GM23248 (cell line): ENCODE results near the gene CABCOCO1. TPM values are rescaled to one million over a fixed set of nuclear protein-coding genes. Genes with fewer than 3 reads are reported as not detected.

Source experiments
- DNase-seq: peaks from one replicate; pipeline ENCODE4 v3.0.0-alpha.2; 2015
- H2AFZ ChIP-seq: fragments of 200-600 bp; sonication (generic); 2 replicates; pipeline ENCODE4 v1.6.1; 2016; ENCODE audit warnings: antibody characterized with exemption
- H3F3A ChIP-seq: fragments of 200-600 bp; sonication (generic); 2 replicates; pipeline ENCODE4 v1.6.1; 2016; ENCODE audit warnings: mild to moderate bottlenecking, antibody characterized with exemption, mixed run types; ENCODE audit not compliant: insufficient read depth
- H3K27ac ChIP-seq: fragments of 200-600 bp; sonication (generic); 2 replicates; pipeline ENCODE4 v1.5.1; 2016; ENCODE audit warnings: mild to moderate bottlenecking
- H3K27me3 ChIP-seq: fragments of 200-600 bp; sonication (generic); replicated peaks from 2 replicates; pipeline ENCODE4 v1.6.1; 2016; ENCODE audit warnings: mild to moderate bottlenecking; ENCODE audit not compliant: insufficient read depth
- H3K36me3 ChIP-seq: fragments of 200-600 bp; sonication (generic); 2 replicates; pipeline ENCODE4 v1.6.1; 2016; ENCODE audit warnings: low read depth, mild to moderate bottlenecking
- H3K4me1 ChIP-seq: fragments of 200-600 bp; sonication (generic); 2 replicates; pipeline ENCODE4 v1.6.1; 2016; ENCODE audit warnings: mild to moderate bottlenecking; ENCODE audit not compliant: insufficient read depth
- H3K4me2 ChIP-seq: fragments of 200-600 bp; sonication (generic); one replicate; pipeline ENCODE4 v1.6.1; 2016; ENCODE audit warnings: mild to moderate bottlenecking; ENCODE audit not compliant: unreplicated experiment
- H3K4me3 ChIP-seq: fragments of 200-600 bp; sonication (generic); 2 replicates; pipeline ENCODE4 v1.5.1; 2016; ENCODE audit warnings: mild to moderate bottlenecking
- H3K79me2 ChIP-seq: fragments of 200-600 bp; sonication (generic); 2 replicates; pipeline ENCODE4 v1.6.1; 2016; ENCODE audit warnings: mild to moderate bottlenecking; ENCODE audit not compliant: insufficient read depth
- H3K9ac ChIP-seq: fragments of 200-600 bp; sonication (generic); 2 replicates; pipeline ENCODE4 v1.6.1; 2016; ENCODE audit warnings: mild to moderate bottlenecking
- H3K9me2 ChIP-seq: fragments of 200-600 bp; sonication (generic); 2 replicates; pipeline ENCODE4 v1.6.1; 2016; ENCODE audit warnings: mixed run types, mild to moderate bottlenecking, moderate library complexity; ENCODE audit not compliant: insufficient read depth
- H3K9me3 ChIP-seq: fragments of 200-600 bp; sonication (generic); one replicate; pipeline ENCODE4 v1.6.1; 2017; ENCODE audit warnings: low read depth
- H4K20me1 ChIP-seq: fragments of 200-600 bp; sonication (generic); 2 replicates; pipeline ENCODE4 v1.6.0; 2016; ENCODE audit not compliant: insufficient read depth
- EZH2 ChIP-seq: fragments of 200-600 bp; sonication (generic); IDR thresholded peaks from 2 replicates; pipeline ENCODE4 v1.6.1; 2018; ENCODE audit warnings: antibody characterized with exemption, mild to moderate bottlenecking; ENCODE audit not compliant: insufficient read depth, poor library complexity, severe bottlenecking
- EZH2phosphoT487 ChIP-seq: fragments of 200-600 bp; sonication (generic); IDR thresholded peaks from 2 replicates; pipeline ENCODE4 v1.6.1; 2018; ENCODE audit warnings: antibody characterized with exemption, moderate library complexity, mild to moderate bottlenecking, low read depth; ENCODE audit not compliant: insufficient read depth
- WGBS, 2 experiments: methylation state at CpG; one replicate each; pipeline ENCODE4 v1.1.6; 2015 to 2017; ENCODE audit warnings: low lambda C conversion rate in 2 of 2, low coverage in 1 of 2; ENCODE audit errors: missing lambda C conversion rate in 2 of 2; 5-methylcytosine and 5-hydroxymethylcytosine counted together
- in situ Hi-C: fragments of 300-500 bp; cut with MboI; formaldehyde crosslinking; loops from 2 replicates; pipeline ENCODE4 v1.15.0; 2020
- polyA plus RNA-seq: library from polyadenylated mRNA; unstranded; fragments of >200 nt; fragmentation: Nextera tagmentation; extraction: Ambion mirVana; gene quantifications from 2 replicates; pipeline ENCODE4 v1.2.1, GENCODE V29; 2016
- total RNA-seq: library from RNA; depleted of rRNA; stranded (reverse); fragments of >200 nt; shearing (Covaris generic); gene quantifications from 2 replicates; pipeline ENCODE4 v1.2.3, GENCODE V29; 2014

CABCOCO1 gene
- total and polyA plus RNA-seq, 2 experiments from 2014 or later: 0.22 to 1.1 TPM

- no peak overlapping the region for H2AFZ ChIP-seq
These were observed 122.9 kb downstream of the CABCOCO1 start for GRCh38 chr10:61785473-61786105.

DNA sequence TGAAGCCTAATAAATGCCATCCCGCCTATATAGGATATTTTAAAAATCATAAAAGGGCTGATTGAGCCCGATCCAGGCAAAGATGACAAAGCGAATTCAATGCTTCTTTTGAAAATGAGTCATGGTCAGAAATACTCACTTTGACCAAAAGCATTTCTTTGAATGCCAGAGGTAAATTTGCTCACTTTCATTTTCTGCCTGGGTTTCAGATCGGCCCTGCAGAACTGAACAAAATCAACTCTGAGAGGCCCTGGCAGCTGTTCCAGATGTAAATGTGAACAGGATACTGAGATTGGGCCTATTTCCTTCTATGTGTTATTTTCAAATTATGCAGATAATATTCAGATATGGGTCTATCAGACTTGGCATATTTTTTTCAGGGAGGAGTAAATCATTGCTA is 124.0 kb downstream of the CABCOCO1 start:
- TF ChIP-seq EZH2 (no peak), EZH2phosphoT487 (no peak)
- in situ Hi-C loops: no loop called here
- Histone ChIP-seq H3K4me2 (peak overlapping the region; percentile 71), H4K20me1 (no peaks in the 10 kb centered on the region), H3K9me2 (no peaks in the 10 kb centered on the region), H3K79me2 (no peaks in the 10 kb centered on the region), H3K4me1 (peaks cover 36% of the 10 kb centered on the region), H3K4me3 (peak overlapping the region; percentile 55), H3K9me3 (no peaks in the 10 kb centered on the region), H3F3A (peaks cover 17% of the 10 kb centered on the region; the same call in 1 of the 2 replicates), H3K27ac (peak overlapping the region; percentile 70), H3K27me3 (no peaks in the 10 kb centered on the region), H3K36me3 (no peaks in the 10 kb centered on the region), H3K9ac (peak overlapping the region; percentile 38), H2AFZ (peak overlapping the region; percentile 52)
- peak; percentile 89 for DNase-seq
- 3% methylated on average over 4 of the region's 4 CpGs for WGBS, 2 experiments

More at GRCh38 chr10:61785473-61786105, 122.9 kb downstream of the CABCOCO1 start:
- TF ChIP-seq EZH2phosphoT487 (no peak), EZH2 (no peak)
- Histone ChIP-seq H3K36me3 (no peaks in the 10 kb centered on the region), H3K27me3 (no peaks in the 10 kb centered on the region), H3K27ac (0 out of 2 replicates have a peak overlapping the region, but pooled peaks have one; percentile 70), H3K79me2 (no peaks in the 10 kb centered on the region), H3F3A (peaks cover 23% of the 10 kb centered on the region; the same call in 1 of the 2 replicates), H3K9ac (no peak overlapping the region), H3K4me2 (peak overlapping the region; percentile 71), H3K9me2 (no peaks in the 10 kb centered on the region), H3K4me1 (peaks cover 33% of the 10 kb centered on the region), H3K9me3 (no peaks in the 10 kb centered on the region), H3K4me3 (no peak overlapping the region), H4K20me1 (no peaks in the 10 kb centered on the region)
- 44% methylated on average over 3 of the region's 3 CpGs for WGBS, 2 experiments
- peak; percentile 60 for DNase-seq
- in situ Hi-C loops: no loop called here

GRCh38 chr10:61787170-61787569 is 124.4 kb downstream of the CABCOCO1 start:
- peak overlapping the region; percentile 55 for H3K4me3 ChIP-seq
- 13 to 19% methylated on average over 3 of the region's 3 CpGs for WGBS, 2 experiments

GRCh38 chr10:61789031-61789430 is 126.3 kb downstream of the CABCOCO1 start:
- Histone ChIP-seq H3F3A (peaks cover 22% of the 10 kb centered on the region), H3K9ac (no peak overlapping the region), H2AFZ (no peak overlapping the region), H3K27ac (no peak overlapping the region), H3K4me2 (no peak overlapping the region), H3K4me1 (peaks cover 37% of the 10 kb centered on the region), H3K36me3 (no peaks in the 10 kb centered on the region), H3K9me2 (no peaks in the 10 kb centered on the region), H4K20me1 (no peaks in the 10 kb centered on the region), H3K79me2 (no peaks in the 10 kb centered on the region), H3K9me3 (no peaks in the 10 kb centered on the region), H3K27me3 (no peaks in the 10 kb centered on the region), H3K4me3 (no peak overlapping the region)
- DNase-seq: no peak
- TF ChIP-seq EZH2: no peak
- TF ChIP-seq EZH2phosphoT487: no peak
- in situ Hi-C loops: no loop called here
- WGBS, 2 experiments: 10 to 19% methylated on average over 1 of the region's 1 CpG

More at GRCh38 chr10:61787170-61787569, 124.4 kb downstream of the CABCOCO1 start:
- Histone ChIP-seq H3K36me3 (no peaks in the 10 kb centered on the region), H3K4me2 (peak overlapping the region; percentile 71), H3K27me3 (no peaks in the 10 kb centered on the region), H3K27ac (peak overlapping the region; percentile 70), H3K9me2 (no peaks in the 10 kb centered on the region), H3K9ac (peak overlapping the region; percentile 38), H3K79me2 (no peaks in the 10 kb centered on the region), H3F3A (peaks cover 17% of the 10 kb centered on the region; the same call in 1 of the 2 replicates), H4K20me1 (no peaks in the 10 kb centered on the region), H2AFZ (peak overlapping the region; percentile 52), H3K9me3 (no peaks in the 10 kb centered on the region), H3K4me1 (peaks cover 32% of the 10 kb centered on the region)
- DNase-seq: peak; percentile 13
- in situ Hi-C loops: no loop called here
- no peak for TF ChIP-seq EZH2
- no peak for TF ChIP-seq EZH2phosphoT487
